ENCODE results near the gene TMEFF1. TPM values are rescaled to one million over a fixed set of nuclear protein-coding genes. Genes with fewer than 3 reads are reported as not detected.

TMEFF1 gene
- total and polyA plus RNA-seq, 2 of the 8 experiments (the other 6 are each of a cell fraction or from before 2014, with no cell fraction given): 13.5 to 68.2 TPM

- H3K56ac ChIP-seq (replicated peaks; ENCODE audit: insufficient read length, low read depth, low read length): no peak overlapping the region
- peak overlapping the region; percentile 15; the same call in 1 of the 2 replicates for H4K8ac ChIP-seq (ENCODE audit: extremely low read depth, insufficient read depth, low read length)
- no peak overlapping the region for H4K5ac ChIP-seq (ENCODE audit: insufficient read length, low read depth, low read length)
- no peak overlapping the region for H2AK5ac ChIP-seq (ENCODE audit: low read depth, low read length)
- H3K4ac ChIP-seq (replicated peaks; ENCODE audit: insufficient read length, low read depth, low read length): no peak overlapping the region
- H2BK15ac ChIP-seq (ENCODE audit: low read length): no peak overlapping the region
- no peak overlapping the region for H2AFZ ChIP-seq (ENCODE audit: low read length)
- no peak for TF ChIP-seq CREB1 (IDR thresholded peaks at IDR 0.05)
- peak in 2 of 3 experiments; percentile 7 to 30; a peak in 2 of 4 replicates for TF ChIP-seq CTCF (IDR thresholded peaks at IDR 0.05; ENCODE audit: control extremely low read depth in 1 of 3, insufficient read depth in 1 of 3, low read depth in 1 of 3, low read length in 3 of 3)
- ChIA-PET POLR2A (ENCODE audit: partially characterized antibody) (interaction anchor here (0.6 to 1.0 kb wide), 6 partner anchors 15 to 196 kb away, joined by 3 to 5 read pairs (median 4); partner anchors contain the start of gene MSANTD3), CTCF (ENCODE audit: partially characterized antibody) (interaction anchor here (0.6 to 2.0 kb wide), 6 partner anchors 9 to 119 kb away, joined by 3 to 9 read pairs (median 4); no protein-coding TSS in a partner anchor)
- H3K9ac ChIP-seq (replicated peaks in 1 of 4; ENCODE audit: extremely low read depth in 1 of 4, low read depth in 3 of 4, low read length in 3 of 4): no peak overlapping the region
- DNase-seq (ENCODE audit: low read depth in 1 of 2, low spot score in 2 of 2) (peak in 1 of 2 experiments; percentile 51), FAIRE-seq (no peak)
- H3K23ac ChIP-seq (ENCODE audit: insufficient read length): no peak overlapping the region
- H3K4me1 ChIP-seq (replicated peaks in 1 of 4; ENCODE audit: control insufficient read depth in 3 of 4, insufficient read depth in 4 of 4, low read length in 3 of 4): peaks cover 0 to 2% (median 0%) of the 10 kb centered on the region in 4 experiments; a peak in 1 of 7 replicates
- H3K27ac ChIP-seq (ENCODE audit: low read depth, low read length): no peak overlapping the region
- H4K20me1 ChIP-seq (replicated peaks in 1 of 2; ENCODE audit: control insufficient read depth in 1 of 2, insufficient read depth in 2 of 2, low read length in 2 of 2): no peaks in the 10 kb centered on the region
- H4K91ac ChIP-seq (replicated peaks; ENCODE audit: insufficient read length, low read length): no peak overlapping the region
- H3K36me3 ChIP-seq (ENCODE audit: control insufficient read depth in 2 of 4, insufficient read depth in 4 of 4, low read length in 3 of 4): peaks cover 0 to 6% (median 0%) of the 10 kb centered on the region in 4 experiments; a peak in 2 of 8 replicates
- no peak overlapping the region for H2BK20ac ChIP-seq (ENCODE audit: low read length)
- no peaks in the 10 kb centered on the region for H3K23me2 ChIP-seq (ENCODE audit: low read depth, low read length)
- H2BK120ac ChIP-seq (replicated peaks; ENCODE audit: low read depth, low read length): no peak overlapping the region
- H3K79me2 ChIP-seq (ENCODE audit: control insufficient read depth in 1 of 2, insufficient read depth in 2 of 2, low read length in 2 of 2): peaks cover 5 to 26% of the 10 kb centered on the region in 2 experiments; a peak in 3 of 4 replicates
- H3K79me1 ChIP-seq (ENCODE audit: low read depth, low read length): peaks cover 3% of the 10 kb centered on the region; the same call in 1 of the 2 replicates
- no peak overlapping the region for H2BK12ac ChIP-seq (ENCODE audit: low read depth, low read length)
- no peak overlapping the region for H2BK5ac ChIP-seq (ENCODE audit: low read depth, low read length)
- no peaks in the 10 kb centered on the region for H3K9me3 ChIP-seq (ENCODE audit: insufficient read depth in 2 of 2, low read depth in 1 of 2, low read length in 1 of 2)
- no peak overlapping the region for H3K4me3 ChIP-seq (ENCODE audit: extremely low read depth in 1 of 4, insufficient read depth in 2 of 4, low read depth in 3 of 4, low read length in 4 of 4)
- no peak overlapping the region for H3K18ac ChIP-seq (ENCODE audit: extremely low read depth, low read length)
- no peak overlapping the region for H3K4me2 ChIP-seq (ENCODE audit: insufficient read depth in 1 of 2, low read depth in 2 of 2, low read length in 2 of 2)
- WGBS, 2 experiments (ENCODE audit: extremely low coverage in 1 of 2, insufficient coverage in 1 of 2, insufficient read length in 1 of 2, insufficient replicate concordance in 2 of 2, low coverage in 1 of 2, low lambda C conversion rate in 2 of 2, missing lambda C conversion rate in 1 of 2): 85% methylated on average over 19 of the region's 19 CpGs; no CpG with 5 or more reads in 1 of the 2 experiments
- no peaks in the 10 kb centered on the region for H3K27me3 ChIP-seq (replicated peaks in 1 of 4; ENCODE audit: control insufficient read depth in 3 of 4, extremely low read depth in 1 of 4, insufficient read depth in 3 of 4, low read length in 3 of 4)
- H3K14ac ChIP-seq (ENCODE audit: insufficient read length): no peak overlapping the region
Observed at GRCh38 chr9:100441911-100442361, 31.0 kb upstream of the TMEFF1 start.
